Esophagus squamous epithelium (tissue), 5 donors: Measurements from ENCODE around the gene SH3PXD2A. TPM values are rescaled to one million over a fixed set of nuclear protein-coding genes. Genes with fewer than 3 reads are reported as not detected.

ENCODE experiments used
- DNase-seq: peaks from one replicate; lab custom pipeline; 2025; lab: John Stamatoyannopoulos, UW
- H3K27ac ChIP-seq, 4 donors: fragments of 200-600 bp; sonication (generic); one replicate each; pipeline ENCODE4 v1.5.1; 2016 to 2019; ENCODE audit warnings: mild to moderate bottlenecking in 1 of 4
- H3K27me3 ChIP-seq, 4 donors: fragments of 200-600 bp; sonication (generic); 1 replicate in 3 of 4; 2 replicates in 1 of 4; pipeline versions ENCODE4 v1.5.1 to v1.6.0; 2017 to 2021; ENCODE audit warnings: antibody characterized with exemption in 1 of 4
- H3K36me3 ChIP-seq, 3 donors: fragments of 200-600 bp; sonication (generic); one replicate each; pipeline ENCODE4 v1.5.1; 2016 to 2019
- H3K4me1 ChIP-seq, 3 donors: fragments of 200-600 bp; sonication (generic); one replicate each; pipeline ENCODE4 v1.5.1; 2017 to 2019
- H3K4me3 ChIP-seq, 4 donors: fragments of 200-600 bp; sonication (generic); 1 replicate in 3 of 4; 2 replicates in 1 of 4; pipeline ENCODE4 v1.5.1; 2016 to 2019; ENCODE audit warnings: mild to moderate bottlenecking in 2 of 4, moderate library complexity in 1 of 4
- H3K9me3 ChIP-seq, 3 donors: fragments of 200-600 bp; sonication (generic); one replicate each; pipeline ENCODE4 v1.5.1; 2016 to 2019
- POLR2A ChIP-seq, 4 donors: fragments of 450-650 bp; IDR thresholded peaks; one replicate each; pipeline ENCODE4 v1.6.1; 2017; ENCODE audit warnings: antibody characterized with exemption in 4 of 4, mild to moderate bottlenecking in 4 of 4, moderate library complexity in 3 of 4
- WGBS, 2 donors: methylation state at CpG; one replicate each; pipeline ENCODE4 v1.1.5; 2018; 5-methylcytosine and 5-hydroxymethylcytosine counted together
- intact Hi-C: fragments of 100-400 bp; cut with DNase I; formaldehyde crosslinking; loops from one replicate; pipeline ENCODE4 v1.15.0; 2022
- total RNA-seq, 4 donors: library from RNA; depleted of rRNA; stranded (reverse); fragments of >200 nt; gene quantifications; one replicate each; pipeline ENCODE4 v1.1.0, GENCODE V29; 2016
- TF ChIP-seq, protein P1 (sequence below), 6 experiments: fragments of 450-650 bp in 4 of 6; fragments of 200-600 bp in 2 of 6; sonication (generic) in 2 of 6; IDR thresholded peaks; one replicate each; pipeline ENCODE4 v1.5.1; 2016 to 2019; ENCODE audit warnings: antibody characterized with exemption in 6 of 6, mild to moderate bottlenecking in 4 of 6, moderate library complexity in 4 of 6
- donor health status: DM: yes; HTN: yes; CAD: no.

Gene SH3PXD2A
- total RNA-seq, 4 donors from 2014 or later: 25.1 to 57.8 (median 42.7) TPM

DNA sequence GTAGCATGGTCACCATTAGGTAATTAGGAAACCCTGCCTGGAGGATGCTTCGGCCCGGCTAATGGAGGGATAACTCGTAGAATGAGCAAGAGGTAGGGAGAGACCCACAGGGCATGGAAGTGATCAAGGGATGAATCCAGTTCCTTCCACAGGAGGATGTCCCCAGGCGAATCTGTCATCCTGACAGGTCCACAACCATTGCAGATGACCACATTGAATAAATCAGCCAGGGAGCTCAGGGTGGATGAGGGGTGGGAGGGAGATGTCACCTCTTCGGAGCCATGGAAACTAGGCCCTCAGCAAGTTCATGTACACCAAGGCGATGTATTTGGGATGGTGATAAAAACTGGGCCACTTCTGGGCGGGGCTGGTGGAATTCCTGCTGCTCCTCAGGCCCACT is 28.5 kb downstream of the SH3PXD2A start:
- H3K4me1 ChIP-seq: peaks cover 17 to 64% (median 22%) of the 10 kb centered on the region in 3 donors
- WGBS, 2 donors: 89 to 92% methylated on average over 4 to 7 of the region's 7 CpGs
- H3K27me3 ChIP-seq: no peaks in the 10 kb centered on the region
- H3K4me3 ChIP-seq: no peak overlapping the region
- intact Hi-C loops: no loop called here
- H3K36me3 ChIP-seq: peaks cover 0 to 9% (median 0%) of the 10 kb centered on the region in 3 donors
- no peak overlapping the region for H3K27ac ChIP-seq
- H3K9me3 ChIP-seq: no peaks in the 10 kb centered on the region
- DNase-seq: no peak
- TF ChIP-seq, protein P1, sequence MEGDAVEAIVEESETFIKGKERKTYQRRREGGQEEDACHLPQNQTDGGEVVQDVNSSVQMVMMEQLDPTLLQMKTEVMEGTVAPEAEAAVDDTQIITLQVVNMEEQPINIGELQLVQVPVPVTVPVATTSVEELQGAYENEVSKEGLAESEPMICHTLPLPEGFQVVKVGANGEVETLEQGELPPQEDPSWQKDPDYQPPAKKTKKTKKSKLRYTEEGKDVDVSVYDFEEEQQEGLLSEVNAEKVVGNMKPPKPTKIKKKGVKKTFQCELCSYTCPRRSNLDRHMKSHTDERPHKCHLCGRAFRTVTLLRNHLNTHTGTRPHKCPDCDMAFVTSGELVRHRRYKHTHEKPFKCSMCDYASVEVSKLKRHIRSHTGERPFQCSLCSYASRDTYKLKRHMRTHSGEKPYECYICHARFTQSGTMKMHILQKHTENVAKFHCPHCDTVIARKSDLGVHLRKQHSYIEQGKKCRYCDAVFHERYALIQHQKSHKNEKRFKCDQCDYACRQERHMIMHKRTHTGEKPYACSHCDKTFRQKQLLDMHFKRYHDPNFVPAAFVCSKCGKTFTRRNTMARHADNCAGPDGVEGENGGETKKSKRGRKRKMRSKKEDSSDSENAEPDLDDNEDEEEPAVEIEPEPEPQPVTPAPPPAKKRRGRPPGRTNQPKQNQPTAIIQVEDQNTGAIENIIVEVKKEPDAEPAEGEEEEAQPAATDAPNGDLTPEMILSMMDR (IDR thresholded peaks at IDR 0.05): no peak

DNA sequence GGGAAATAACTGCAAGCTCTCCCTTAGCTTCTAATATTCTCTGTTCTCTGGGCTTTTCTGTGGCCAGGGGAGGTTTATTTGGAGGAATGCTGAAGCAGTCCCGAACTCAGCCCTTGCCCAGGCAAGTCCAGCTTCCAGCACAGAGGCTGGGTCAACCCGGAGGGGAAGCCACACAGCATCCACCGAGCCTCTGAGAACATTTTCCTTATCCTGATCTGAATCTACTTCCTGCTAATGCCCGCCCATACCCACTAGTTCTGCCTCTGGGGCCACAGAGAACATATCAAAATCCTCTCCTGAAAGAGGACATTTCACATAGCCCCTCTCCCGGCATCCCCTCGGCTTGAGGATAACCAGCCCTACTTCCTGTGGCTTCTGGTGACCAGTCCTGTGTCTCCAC is 31.1 kb downstream of the SH3PXD2A start:
- Histone ChIP-seq H3K4me3 (no peak overlapping the region), H3K9me3 (no peaks in the 10 kb centered on the region), H3K4me1 (peaks cover 26 to 77% (median 37%) of the 10 kb centered on the region in 3 donors), H3K36me3 (peaks cover 0 to 9% (median 0%) of the 10 kb centered on the region in 3 donors), H3K27me3 (no peaks in the 10 kb centered on the region), H3K27ac (peak overlapping the region in 2 of 4 donors; percentile 11 to 21)
- DNase-seq: no peak
- TF ChIP-seq POLR2A (IDR thresholded peaks at IDR 0.05): no peak
- TF ChIP-seq, protein P1 (IDR thresholded peaks at IDR 0.05): no peak
- intact Hi-C loops: no loop called here
- 31 to 50% methylated on average over 3 to 5 of the region's 6 CpGs for WGBS, 2 donors

DNA sequence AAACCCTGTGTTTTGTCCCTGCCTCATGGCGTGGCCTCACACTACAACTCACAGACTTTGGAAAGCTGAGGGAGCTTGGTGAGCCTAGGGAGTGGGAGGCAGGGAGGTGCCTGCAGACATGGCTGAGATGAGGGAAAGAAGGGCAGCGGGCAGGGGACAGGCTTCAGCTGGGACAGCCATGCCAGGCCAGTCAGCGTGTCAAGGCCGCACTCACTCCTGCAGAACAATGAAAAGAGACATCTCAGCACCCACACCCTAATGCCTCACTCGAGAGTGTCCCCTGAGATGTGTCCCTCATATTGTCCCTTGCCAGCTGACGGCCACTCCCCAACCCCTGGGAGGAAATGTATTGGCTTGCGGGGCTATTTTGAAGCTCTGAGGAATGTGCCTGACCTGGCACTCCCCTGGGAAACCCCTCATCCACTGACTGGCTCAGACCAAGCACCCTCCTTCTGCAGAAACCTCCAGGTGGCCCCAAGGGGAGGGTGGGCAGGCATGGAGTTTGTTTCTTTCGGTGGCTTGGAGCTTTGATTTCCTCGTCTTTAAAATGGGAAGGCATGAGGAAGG is 31.6 kb downstream of the SH3PXD2A start:
- WGBS, 2 donors: 48 to 68% methylated on average over 3 of the region's 9 CpGs
- Histone ChIP-seq H3K9me3 (no peaks in the 10 kb centered on the region), H3K4me3 (no peak overlapping the region), H3K27ac (peak overlapping the region in 2 of 4 donors; percentile 11 to 21), H3K36me3 (peaks cover 0 to 9% (median 0%) of the 10 kb centered on the region in 3 donors), H3K4me1 (peaks cover 22 to 77% (median 39%) of the 10 kb centered on the region in 3 donors), H3K27me3 (no peaks in the 10 kb centered on the region)
- TF ChIP-seq, protein P1 (IDR thresholded peaks at IDR 0.05): no peak
- TF ChIP-seq POLR2A (IDR thresholded peaks at IDR 0.05): no peak
- DNase-seq: no peak
- intact Hi-C loops: no loop called here

DNA sequence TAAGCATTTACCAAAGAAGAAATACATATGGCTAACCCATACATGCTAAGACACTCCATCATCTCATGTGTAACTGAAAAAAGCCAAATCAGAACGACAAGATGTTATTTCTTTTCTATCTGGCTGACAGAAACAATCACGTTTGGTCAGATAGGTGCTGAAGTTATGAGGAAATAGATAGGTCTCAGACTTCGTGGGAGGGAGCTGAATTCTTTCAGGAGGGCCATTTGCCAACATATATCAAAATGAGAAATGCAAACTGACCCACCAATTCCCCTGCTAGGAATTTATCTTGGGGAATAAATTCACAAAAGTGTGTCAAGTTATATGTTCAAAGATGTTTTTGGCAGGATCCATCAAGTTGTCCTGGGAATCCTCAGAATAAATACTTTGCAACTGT is 32.6 kb downstream of the SH3PXD2A start:
- H3K9me3 ChIP-seq: no peaks in the 10 kb centered on the region
- WGBS, 2 donors: 49 to 54% methylated on average over 3 of the region's 3 CpGs
- TF ChIP-seq POLR2A (IDR thresholded peaks at IDR 0.05): no peak
- H3K27me3 ChIP-seq: no peaks in the 10 kb centered on the region
- H3K36me3 ChIP-seq: peaks cover 0 to 8% (median 0%) of the 10 kb centered on the region in 3 donors
- H3K4me1 ChIP-seq: peaks cover 22 to 75% (median 32%) of the 10 kb centered on the region in 3 donors
- DNase-seq: no peak
- H3K27ac ChIP-seq: no peak overlapping the region
- intact Hi-C loops: no loop called here
- no peak overlapping the region for H3K4me3 ChIP-seq

DNA sequence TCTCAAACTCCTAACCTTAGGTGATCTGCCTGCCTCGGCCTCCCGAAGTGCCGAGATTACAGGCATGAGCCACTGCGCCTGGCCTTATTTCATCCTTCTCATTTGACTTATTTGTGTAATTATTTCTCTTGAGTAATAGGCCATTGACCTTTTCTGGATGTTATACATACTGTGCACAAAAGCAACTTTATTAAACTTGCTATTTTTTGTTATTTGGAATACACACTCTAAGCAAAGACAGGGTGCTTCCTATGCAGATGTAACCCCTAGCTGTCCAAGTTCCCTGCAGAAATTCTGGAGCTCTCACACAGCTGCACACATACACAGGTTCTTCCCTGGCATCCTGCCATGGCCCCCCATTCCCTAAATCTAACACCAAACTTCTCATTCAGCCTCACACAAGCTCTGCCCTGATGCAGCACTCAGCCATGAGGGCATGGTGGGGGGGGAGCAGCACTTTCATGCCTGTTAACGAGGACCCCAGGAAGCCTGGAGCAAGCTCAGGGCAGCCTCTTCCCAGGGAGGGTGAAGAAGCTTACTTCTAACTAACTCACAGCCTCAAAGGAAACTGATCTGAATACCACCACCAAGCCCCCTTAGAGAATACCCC is 33.2 kb downstream of the SH3PXD2A start:
- Histone ChIP-seq H3K27me3 (no peaks in the 10 kb centered on the region), H3K27ac (no peak overlapping the region), H3K4me1 (peaks cover 22 to 72% (median 32%) of the 10 kb centered on the region in 3 donors), H3K9me3 (no peaks in the 10 kb centered on the region), H3K36me3 (peaks cover 0 to 6% (median 0%) of the 10 kb centered on the region in 3 donors), H3K4me3 (no peak overlapping the region)
- TF ChIP-seq POLR2A (IDR thresholded peaks at IDR 0.05): no peak
- TF ChIP-seq, protein P1 (IDR thresholded peaks at IDR 0.05): no peak
- DNase-seq: no peak
- 76 to 89% methylated on average over 4 to 5 of the region's 5 CpGs for WGBS, 2 donors
- intact Hi-C loops: no loop called here
